Measurements from ENCODE around the gene FSTL4. TPM values are rescaled to one million over a fixed set of nuclear protein-coding genes. Genes with fewer than 3 reads are reported as not detected.
A peak's percentile ranks its signal among the peaks of the same experiment; 100 is the strongest.

Gene FSTL4
- total and polyA plus RNA-seq, 2 of the 13 experiments (the other 11 are each of a cell fraction or from before 2014, with no cell fraction given) = 2.1 to 3.0 TPM

GRCh38 chr5:133227082-133227481, 385.3 kb downstream of the FSTL4 start:
- no peak for DNase-seq (ENCODE audit: low spot score)
- TF ChIP-seq RCOR2 (CRISPR knock-in tag; IDR thresholded peaks at IDR 0.05) (no peak), ZNF781 (CRISPR knock-in tag; IDR thresholded peaks at IDR 0.05; ENCODE audit: borderline replicate concordance, not compliant biosample characterization) (no peak), MTA3 (CRISPR knock-in tag; IDR thresholded peaks at IDR 0.05) (no peak), THRA (CRISPR knock-in tag; IDR thresholded peaks at IDR 0.05; ENCODE audit: borderline replicate concordance) (no peak), STAG1 (CRISPR knock-in tag; IDR thresholded peaks at IDR 0.05) (0 out of 2 replicates have a peak, but pooled peaks have one; percentile 8)
- TF ChIP-seq, protein P1, sequence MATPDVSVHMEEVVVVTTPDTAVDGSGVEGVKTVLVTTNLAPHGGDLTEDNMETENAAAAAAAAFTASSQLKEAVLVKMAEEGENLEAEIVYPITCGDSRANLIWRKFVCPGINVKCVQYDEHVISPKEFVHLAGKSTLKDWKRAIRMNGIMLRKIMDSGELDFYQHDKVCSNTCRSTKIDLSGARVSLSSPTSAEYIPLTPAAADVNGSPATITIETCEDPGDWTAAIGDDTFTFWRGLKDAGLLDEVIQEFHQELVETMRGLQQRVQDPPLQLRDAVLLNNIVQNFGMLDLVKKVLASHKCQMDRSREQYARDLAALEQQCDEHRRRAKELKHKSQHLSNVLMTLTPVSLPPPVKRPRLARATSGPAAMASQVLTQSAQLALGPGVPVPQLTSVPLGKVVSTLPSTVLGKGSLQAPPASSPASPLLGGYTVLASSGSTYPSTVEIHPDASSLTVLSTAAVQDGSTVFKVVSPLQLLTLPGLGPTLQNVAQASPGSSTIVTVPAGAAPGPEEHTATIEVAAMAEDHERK (CRISPR knock-in tag; IDR thresholded peaks at IDR 0.05; ENCODE audit: low read depth) = no peak
- H3K4me2 ChIP-seq (ENCODE audit: low read depth, low read length) = no peak overlapping the region
- H4K20me1 ChIP-seq (ENCODE audit: insufficient read depth, low read length) = no peaks in the 10 kb centered on the region
- WGBS (ENCODE audit: low lambda C conversion rate) = 81% methylated on average over 3 of the region's 3 CpGs
- H3K9ac ChIP-seq (ENCODE audit: insufficient read depth, low read depth, low read length) = no peak overlapping the region
- H3K4me1 ChIP-seq (ENCODE audit: insufficient read depth, low read length) = peaks cover 6% of the 10 kb centered on the region
- H3K27me3 ChIP-seq (ENCODE audit: control insufficient read depth in 1 of 2, insufficient read depth in 2 of 2, low read length in 2 of 2) = no peaks in the 10 kb centered on the region
- H3K79me2 ChIP-seq (ENCODE audit: insufficient read depth, low read length) = no peaks in the 10 kb centered on the region
- no TSS peak for BruUV-seq (replicated peaks)
- in situ Hi-C loops (cut with HindIII; ENCODE audit: extremely low pct_ligation_motif_present, low pct_unique_long_range_greater_than_20kb) = no loop called here
- POLR2A ChIA-PET = no interaction called here
- no peak overlapping the region for H2AFZ ChIP-seq (ENCODE audit: low read length)
- no peak overlapping the region for H3K4me3 ChIP-seq (replicated peaks in 1 of 3; ENCODE audit: insufficient read depth in 1 of 3, low read depth in 2 of 3, low read length in 3 of 3)
- CTCF ChIA-PET (ENCODE audit: low intra/inter-chr PET ratio, low total read pairs) = no interaction called here
- no peaks in the 10 kb centered on the region for H3K9me3 ChIP-seq (ENCODE audit: low read length)
- no peaks in the 10 kb centered on the region for H3K36me3 ChIP-seq (replicated peaks in 1 of 2; ENCODE audit: control insufficient read depth in 1 of 2, insufficient read depth in 2 of 2, low read length in 2 of 2)
- H3K27ac ChIP-seq (ENCODE audit: extremely low read length, insufficient read depth, low read length) = no peak overlapping the region
- FAIRE-seq = no peak
- ATAC-seq = no peak
- intact Hi-C loops (cut with micrococcal nuclease; ENCODE audit: unreplicated experiment) = no loop called here

GRCh38 chr5:133226186-133226585, 386.2 kb downstream of the FSTL4 start:
- no TSS peak for BruUV-seq (replicated peaks)
- intact Hi-C loops (cut with micrococcal nuclease; ENCODE audit: unreplicated experiment) (no loop called here), in situ Hi-C loops (cut with HindIII; ENCODE audit: extremely low pct_ligation_motif_present, low pct_unique_long_range_greater_than_20kb) (no loop called here)
- no peak for ATAC-seq
- no peak for DNase-seq (ENCODE audit: low spot score)
- Histone ChIP-seq H3K27me3 (ENCODE audit: control insufficient read depth in 1 of 2, insufficient read depth in 2 of 2, low read length in 2 of 2) (no peaks in the 10 kb centered on the region), H3K4me1 (ENCODE audit: insufficient read depth, low read length) (peaks cover 14% of the 10 kb centered on the region), H3K9ac (ENCODE audit: insufficient read depth, low read depth, low read length) (no peak overlapping the region), H3K27ac (ENCODE audit: extremely low read length, insufficient read depth, low read length) (no peak overlapping the region), H2AFZ (ENCODE audit: low read length) (no peak overlapping the region), H3K4me2 (ENCODE audit: low read depth, low read length) (no peak overlapping the region), H3K9me3 (ENCODE audit: low read length) (no peaks in the 10 kb centered on the region), H3K4me3 (replicated peaks in 1 of 3; ENCODE audit: insufficient read depth in 1 of 3, low read depth in 2 of 3, low read length in 3 of 3) (no peak overlapping the region), H3K36me3 (replicated peaks in 1 of 2; ENCODE audit: control insufficient read depth in 1 of 2, insufficient read depth in 2 of 2, low read length in 2 of 2) (no peaks in the 10 kb centered on the region), H3K79me2 (ENCODE audit: insufficient read depth, low read length) (no peaks in the 10 kb centered on the region), H4K20me1 (ENCODE audit: insufficient read depth, low read length) (no peaks in the 10 kb centered on the region)
- CTCF ChIA-PET (ENCODE audit: low intra/inter-chr PET ratio, low total read pairs) = no interaction called here
- POLR2A ChIA-PET = no interaction called here
- no peak for FAIRE-seq
- no CpG with 5 or more reads among the region's 1 CpG for WGBS (ENCODE audit: low lambda C conversion rate)
- TF ChIP-seq, protein P2, sequence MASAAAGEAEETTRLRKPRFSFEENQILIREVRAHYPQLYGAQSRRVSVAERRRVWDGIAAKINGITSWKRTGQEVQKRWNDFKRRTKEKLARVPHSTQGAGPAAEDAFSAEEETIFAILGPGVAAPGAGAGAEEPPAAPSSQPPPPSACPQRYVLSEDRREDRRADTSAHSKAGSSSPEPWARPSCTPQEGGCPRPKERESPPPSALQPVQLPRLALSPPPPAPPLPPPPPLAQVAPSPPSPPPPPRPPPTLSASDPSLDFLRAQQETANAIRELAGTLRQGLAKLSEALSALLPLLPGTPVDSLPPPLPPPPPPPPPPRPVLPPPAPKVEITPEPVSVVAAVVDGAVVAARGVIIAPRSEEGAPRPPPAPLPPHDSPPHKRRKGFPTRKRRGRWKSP (CRISPR knock-in tag; IDR thresholded peaks at IDR 0.05) = no peak
- no peak for TF ChIP-seq ZNF7 (CRISPR knock-in tag; IDR thresholded peaks at IDR 0.05)
- no peak for TF ChIP-seq SCMH1 (CRISPR knock-in tag; IDR thresholded peaks at IDR 0.05; ENCODE audit: borderline replicate concordance)
- no peak for TF ChIP-seq IKZF4 (CRISPR knock-in tag; IDR thresholded peaks at IDR 0.05; ENCODE audit: borderline replicate concordance, low read depth, not compliant biosample characterization)
- TF ChIP-seq, protein P3, sequence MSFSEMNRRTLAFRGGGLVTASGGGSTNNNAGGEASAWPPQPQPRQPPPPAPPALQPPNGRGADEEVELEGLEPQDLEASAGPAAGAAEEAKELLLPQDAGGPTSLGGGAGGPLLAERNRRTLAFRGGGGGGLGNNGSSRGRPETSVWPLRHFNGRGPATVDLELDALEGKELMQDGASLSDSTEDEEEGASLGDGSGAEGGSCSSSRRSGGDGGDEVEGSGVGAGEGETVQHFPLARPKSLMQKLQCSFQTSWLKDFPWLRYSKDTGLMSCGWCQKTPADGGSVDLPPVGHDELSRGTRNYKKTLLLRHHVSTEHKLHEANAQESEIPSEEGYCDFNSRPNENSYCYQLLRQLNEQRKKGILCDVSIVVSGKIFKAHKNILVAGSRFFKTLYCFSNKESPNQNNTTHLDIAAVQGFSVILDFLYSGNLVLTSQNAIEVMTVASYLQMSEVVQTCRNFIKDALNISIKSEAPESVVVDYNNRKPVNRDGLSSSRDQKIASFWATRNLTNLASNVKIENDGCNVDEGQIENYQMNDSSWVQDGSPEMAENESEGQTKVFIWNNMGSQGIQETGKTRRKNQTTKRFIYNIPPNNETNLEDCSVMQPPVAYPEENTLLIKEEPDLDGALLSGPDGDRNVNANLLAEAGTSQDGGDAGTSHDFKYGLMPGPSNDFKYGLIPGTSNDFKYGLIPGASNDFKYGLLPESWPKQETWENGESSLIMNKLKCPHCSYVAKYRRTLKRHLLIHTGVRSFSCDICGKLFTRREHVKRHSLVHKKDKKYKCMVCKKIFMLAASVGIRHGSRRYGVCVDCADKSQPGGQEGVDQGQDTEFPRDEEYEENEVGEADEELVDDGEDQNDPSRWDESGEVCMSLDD (CRISPR knock-in tag; IDR thresholded peaks at IDR 0.05; ENCODE audit: borderline replicate concordance) = no peak
- TF ChIP-seq ZFP37 (CRISPR knock-in tag; IDR thresholded peaks at IDR 0.05; ENCODE audit: borderline replicate concordance) = no peak

Measured in HepG2 (cell line).